Islet precursor cell (in vitro differentiated cells): Measurements from ENCODE around the gene PPP1R13B.
A peak's percentile ranks its signal among the peaks of the same experiment; 100 is the strongest.
"Not testable (repeated sequence)": the region's sequence is repeated elsewhere in the genome, so short reads cannot be mapped to it uniquely, and the experiment has no call there.

ENCODE experiments used
- DNase-seq: peaks from one replicate; pipeline ENCODE4 v3.0.0-alpha.2; 2018

The PPP1R13B gene

DNA sequence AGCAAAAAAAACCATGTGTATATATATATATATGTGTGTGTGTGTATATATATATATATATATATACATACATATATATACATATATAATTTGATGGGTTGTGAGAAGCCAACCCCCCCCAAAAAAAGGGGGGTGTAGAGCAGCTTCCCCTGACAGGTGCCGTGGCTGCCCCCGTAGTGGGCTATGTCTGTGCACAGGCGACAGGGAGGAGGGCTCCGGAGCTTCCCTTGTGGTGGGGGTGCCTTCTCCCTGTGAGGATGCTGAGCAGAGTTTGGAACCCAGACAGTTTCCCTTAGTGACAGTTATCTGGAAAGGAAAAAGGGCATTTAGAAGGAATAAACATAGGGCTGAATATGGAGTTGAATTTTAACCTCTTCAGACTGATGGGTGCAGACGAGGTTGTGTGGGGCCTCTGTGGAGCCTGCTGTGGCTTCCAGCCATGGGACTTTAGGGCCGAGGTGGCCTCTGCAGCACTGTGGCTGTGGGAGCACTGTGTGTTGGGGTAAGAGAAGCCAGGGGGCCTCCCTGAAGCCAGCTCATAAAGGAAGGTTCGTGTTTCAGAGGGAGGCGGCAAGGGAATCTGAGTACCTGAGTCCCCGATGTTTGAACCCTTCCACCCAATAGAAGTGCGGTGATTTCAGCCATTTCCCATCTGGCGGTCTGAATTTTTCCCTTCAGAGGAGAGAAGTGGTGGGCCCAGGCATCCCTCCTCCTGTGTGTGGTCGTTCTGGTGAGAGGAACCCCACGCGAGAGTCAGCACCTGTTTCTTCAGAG is 151.9 kb downstream of the PPP1R13B start:
- peak; percentile 41 for DNase-seq

GRCh38 chr14:103694572-103695026 is 152.8 kb downstream of the PPP1R13B start:
- DNase-seq, result no peak

DNA sequence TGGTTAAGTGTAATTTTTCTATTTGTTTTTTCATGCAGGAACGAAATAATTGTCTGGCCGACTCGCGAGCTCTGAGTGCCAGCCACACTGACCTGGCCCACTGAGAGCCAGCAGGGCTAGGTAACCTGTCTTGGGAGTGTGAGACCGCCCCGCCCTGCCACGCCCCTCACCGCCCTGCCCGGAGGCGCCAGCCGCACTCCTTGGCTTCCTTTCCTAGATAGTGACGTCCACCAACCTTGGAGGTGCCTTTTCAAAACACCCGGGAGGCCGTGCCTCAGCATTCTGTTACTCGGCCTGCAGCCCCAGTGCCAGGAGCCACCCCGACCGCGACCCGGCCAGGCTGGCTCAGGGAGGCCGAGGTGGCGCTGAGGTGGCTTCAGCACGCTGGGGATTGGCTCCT is 153.9 kb downstream of the PPP1R13B start:
- no peak for DNase-seq

DNA sequence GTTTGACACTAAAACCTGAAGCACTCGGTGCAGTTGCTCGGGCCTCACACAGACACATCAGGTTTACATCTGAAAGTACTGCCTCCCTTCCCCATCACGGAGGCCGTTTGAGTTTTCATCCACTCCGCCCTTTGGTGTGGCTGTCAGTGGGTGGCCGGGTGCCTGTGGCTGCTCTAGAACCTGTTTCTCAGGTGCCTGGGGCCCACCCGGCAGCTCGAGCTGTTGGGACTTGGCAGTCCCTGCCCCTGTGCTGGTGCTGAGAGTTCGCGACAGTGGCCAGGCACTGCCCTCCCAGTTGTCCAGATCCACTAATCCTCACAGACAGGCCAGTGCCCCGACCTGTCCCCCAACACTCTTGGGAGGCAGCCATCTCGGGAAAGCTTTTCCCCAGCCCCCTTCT is 154.5 kb downstream of the PPP1R13B start:
- no peak for DNase-seq

GRCh38 chr14:103692159-103692558 is 155.2 kb downstream of the PPP1R13B start:
- DNase-seq, result no peak

DNA sequence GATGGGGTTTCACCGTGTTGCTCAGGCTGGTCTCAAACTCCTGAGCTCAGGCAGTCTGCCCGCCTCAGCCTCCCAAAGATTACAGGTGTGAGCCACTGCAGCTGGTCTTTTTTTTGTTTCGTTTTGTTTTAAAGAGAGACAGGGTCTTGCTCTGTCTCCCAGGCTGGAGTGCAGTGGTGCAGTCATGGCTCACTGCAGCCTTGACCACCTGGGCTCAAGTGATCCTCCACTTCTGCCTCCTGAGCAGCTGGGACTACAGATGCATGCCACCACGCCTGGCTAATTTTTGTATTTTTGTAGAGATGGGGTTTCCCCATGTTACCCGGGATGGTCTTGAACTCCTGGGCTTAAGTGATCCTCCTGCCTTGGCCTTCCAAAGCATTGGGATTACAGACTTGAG is 155.7 kb downstream of the PPP1R13B start:
- DNase-seq, result not testable (repeated sequence)

- no peak for DNase-seq
Observed at GRCh38 chr14:103690332-103690731, 157.0 kb downstream of the PPP1R13B start.

DNA sequence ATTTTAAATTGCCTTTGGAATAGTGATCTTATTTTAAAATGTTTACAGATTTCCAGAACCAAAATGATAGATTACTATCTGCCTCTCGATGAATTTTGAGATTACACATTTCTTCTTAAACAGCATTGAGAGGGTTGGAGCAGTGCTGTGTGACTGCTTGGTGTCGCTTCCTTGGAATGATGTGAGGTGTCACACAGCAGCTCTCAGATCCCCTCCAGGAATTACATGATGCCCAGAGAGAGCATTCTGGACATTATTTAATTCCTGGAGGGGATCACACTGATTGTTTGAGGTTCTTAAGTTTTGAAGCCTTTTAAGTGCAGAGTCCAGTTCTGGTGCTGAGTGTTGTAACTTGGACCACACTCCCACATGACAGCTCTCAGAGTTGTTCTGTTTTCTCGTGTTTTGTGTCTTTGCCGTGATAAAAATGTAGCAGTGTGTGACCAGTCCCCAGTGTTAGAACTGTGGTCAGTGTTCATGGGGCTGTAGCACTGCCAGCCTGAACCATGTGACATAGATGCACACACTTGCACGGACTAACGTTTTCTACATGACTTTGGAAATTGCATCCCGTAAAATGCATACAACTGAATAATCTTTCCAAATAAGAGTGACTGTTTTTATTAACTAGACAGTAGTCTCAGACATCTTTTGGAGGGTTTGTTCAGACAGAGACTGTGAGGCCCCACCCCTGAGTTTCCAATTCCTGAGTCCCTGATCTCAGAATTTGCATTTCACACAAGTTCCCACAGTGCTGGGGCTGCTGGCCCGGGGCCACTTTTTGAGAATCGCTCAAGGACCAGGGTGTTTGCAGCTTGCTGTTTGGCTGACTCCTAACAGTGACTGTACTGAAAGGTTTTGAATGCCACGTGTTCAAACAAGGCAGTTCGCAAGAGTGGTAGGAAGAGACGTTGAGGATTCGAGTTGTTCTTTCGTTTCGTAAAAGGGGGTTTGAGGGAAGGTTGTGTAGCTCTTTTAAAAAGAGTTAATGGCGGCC is 158.2 kb downstream of the PPP1R13B start:
- no peak for DNase-seq

- DNase-seq, result no peak
Observed at GRCh38 chr14:103688441-103688840, 158.9 kb downstream of the PPP1R13B start.

DNA sequence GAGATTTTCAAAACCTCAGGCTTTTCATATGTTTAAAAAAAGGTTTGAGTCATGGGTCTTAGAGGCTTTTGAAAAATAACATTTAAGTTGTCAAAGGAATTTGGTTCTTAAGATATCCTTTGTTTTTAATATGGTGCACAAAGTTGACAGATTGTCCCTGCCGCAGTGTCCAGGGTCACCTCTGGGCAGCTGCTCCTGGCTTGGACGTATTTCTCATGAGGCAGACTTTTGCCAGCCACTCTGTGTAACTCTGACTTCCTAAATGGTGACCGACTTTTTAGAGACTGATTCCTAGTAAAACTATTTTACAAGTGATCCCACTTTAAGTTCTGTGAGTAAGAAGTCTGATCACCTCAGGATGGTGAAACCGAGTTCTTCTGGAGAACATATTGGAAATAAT is 159.7 kb downstream of the PPP1R13B start:
- no peak for DNase-seq

DNA sequence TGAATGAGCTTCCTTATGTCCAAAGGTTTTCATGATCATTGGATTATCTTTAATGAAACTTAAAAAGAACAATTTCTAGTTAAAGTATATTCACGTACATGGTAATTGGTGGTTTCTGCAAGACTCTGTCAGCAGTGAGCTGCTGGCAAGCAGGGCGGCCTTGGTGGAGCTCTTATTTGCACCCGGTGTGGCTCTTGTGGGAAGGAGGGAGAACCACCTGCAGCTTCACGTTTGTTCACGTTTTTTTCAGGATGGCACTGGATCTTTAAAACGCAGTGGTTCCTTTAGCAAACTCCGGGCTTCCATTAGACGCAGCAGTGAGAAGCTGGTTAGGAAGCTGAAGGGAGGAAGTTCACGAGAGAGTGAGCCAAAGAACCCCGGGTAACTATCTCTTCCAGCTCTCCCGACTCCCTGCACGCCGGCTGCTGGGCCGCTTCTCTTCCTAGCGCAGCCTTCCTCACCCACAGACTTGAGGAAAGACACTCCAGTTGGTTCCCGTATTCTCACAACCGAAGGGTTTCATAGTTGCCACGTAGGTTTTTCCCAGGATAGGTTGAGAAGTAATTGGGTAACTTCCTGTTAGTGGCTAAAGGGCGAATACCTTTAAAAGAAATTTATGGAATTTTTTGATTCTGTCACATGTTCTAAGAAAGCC is 160.4 kb downstream of the PPP1R13B start:
- no peak for DNase-seq

GRCh38 chr14:103685276-103686211 is 161.8 kb downstream of the PPP1R13B start:
- no peak for DNase-seq

GRCh38 chr14:103684871-103685270 is 162.5 kb downstream of the PPP1R13B start:
- no peak for DNase-seq

DNA sequence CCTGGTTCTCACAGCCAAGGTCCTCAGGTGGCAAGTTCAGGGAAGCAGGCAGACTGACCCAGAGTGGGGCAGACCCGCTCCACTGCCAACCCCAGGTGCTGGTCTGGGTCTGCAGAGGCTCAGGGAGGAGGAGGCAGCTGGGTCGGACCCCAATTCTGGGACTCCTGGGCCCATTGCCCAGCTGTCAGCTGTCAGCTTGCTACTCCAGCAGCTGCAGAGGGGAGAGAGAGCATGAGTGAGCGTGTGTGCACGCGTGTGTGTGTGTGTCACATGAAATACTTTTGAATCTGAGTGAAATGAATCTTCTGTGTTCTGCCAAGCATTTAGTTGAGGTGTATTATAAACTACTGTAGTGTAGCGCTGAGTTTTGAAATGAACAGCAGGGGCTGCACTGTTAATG is 162.9 kb downstream of the PPP1R13B start:
- DNase-seq, result no peak
